Cardiac ventricle fibroblast (primary cell): ENCODE measurements around the gene ZNF567. TPM values are rescaled to one million over a fixed set of nuclear protein-coding genes. Genes with fewer than 3 reads are reported as not detected.

ENCODE experiments used
- total RNA-seq: library from RNA; depleted of rRNA; stranded (reverse); fragments of >200 nt; gene quantifications from 2 replicates; pipeline ENCODE4 v1.2.3, GENCODE V29; 2015

Gene ZNF567
- total RNA-seq: 4.5 and 4.7 TPM in 2 replicates

GRCh38 chr19:36687214-36688056, at the start of gene ZNF567:
Gene ZNF567 (plus strand): TSS chr19:36687612. CDS start chr19:36694868, 7,256 bp downstream.

Other genes with a start within 250 kb of the ZNF567 start
- 9.1 and 9.3 TPM in 2 replicates for gene ZNF566, start 198.1 kb upstream of the ZNF567 start, total RNA-seq
- 8.7 and 10.5 TPM in 2 replicates for gene ZNF260, start 159.3 kb upstream of the ZNF567 start, total RNA-seq
- 7.4 and 8.0 TPM in 2 replicates for gene ZNF529, start 114.3 kb upstream of the ZNF567 start, total RNA-seq
- 2.9 and 6.3 TPM in 2 replicates for gene ZNF382, start 82.3 kb upstream of the ZNF567 start, total RNA-seq
- 6.1 and 10.1 TPM in 2 replicates for gene ZNF461, start 20.8 kb upstream of the ZNF567 start, total RNA-seq
- gene ZNF850, start 85.2 kb downstream of the ZNF567 start, total RNA-seq: 1.4 and 2.0 TPM in 2 replicates
- 3.8 and 5.2 TPM in 2 replicates for gene ZNF790, start 150.8 kb downstream of the ZNF567 start, total RNA-seq
- gene ZNF345, start 163.3 kb downstream of the ZNF567 start, total RNA-seq: 2.7 and 5.5 TPM in 2 replicates
- gene ZNF829, start 228.7 kb downstream of the ZNF567 start, total RNA-seq: 3.1 and 5.6 TPM in 2 replicates
- 4.8 and 9.8 TPM in 2 replicates for gene ZNF568, start 228.7 kb downstream of the ZNF567 start, total RNA-seq